NCI-H748 (cell line): ENCODE data around the gene PIAS1.
A peak's percentile ranks its signal among the peaks of the same experiment; 100 is the strongest.
"Not testable (repeated sequence)": the region's sequence is repeated elsewhere in the genome, so short reads cannot be mapped to it uniquely, and the experiment has no call there.

Source experiments
- DNase-seq: peaks from one replicate; lab custom pipeline; 2025; ENCODE audit not compliant: unreplicated experiment; lab: John Stamatoyannopoulos, UW

PIAS1 gene

DNA sequence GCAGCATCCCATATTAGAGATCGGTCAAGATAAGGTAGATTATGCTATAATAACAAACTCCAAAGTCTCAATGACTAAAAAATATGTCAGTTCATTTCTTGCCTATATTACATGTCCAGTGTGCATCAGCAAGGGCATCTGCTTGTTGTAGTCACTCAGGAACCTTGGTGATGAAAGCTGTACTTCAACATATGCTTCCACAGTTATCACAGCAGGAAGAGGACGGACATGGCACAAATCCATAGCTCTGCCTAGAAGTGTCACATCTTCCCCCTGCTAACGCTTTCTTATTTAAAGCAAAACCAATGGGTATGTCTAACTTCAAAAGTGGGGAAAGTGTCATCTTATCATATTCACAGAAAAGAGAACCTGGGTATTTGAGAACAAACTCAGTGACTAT is 20.0 kb upstream of the PIAS1 start:
- no peak for DNase-seq

GRCh38 chr15:68034719-68035293 is 19.3 kb upstream of the PIAS1 start:
- no peak for DNase-seq

- DNase-seq: no peak
Observed at GRCh38 chr15:68038246-68038645, 15.9 kb upstream of the PIAS1 start.

- no peak for DNase-seq
Observed at GRCh38 chr15:68040144-68040543, 14.0 kb upstream of the PIAS1 start.

DNA sequence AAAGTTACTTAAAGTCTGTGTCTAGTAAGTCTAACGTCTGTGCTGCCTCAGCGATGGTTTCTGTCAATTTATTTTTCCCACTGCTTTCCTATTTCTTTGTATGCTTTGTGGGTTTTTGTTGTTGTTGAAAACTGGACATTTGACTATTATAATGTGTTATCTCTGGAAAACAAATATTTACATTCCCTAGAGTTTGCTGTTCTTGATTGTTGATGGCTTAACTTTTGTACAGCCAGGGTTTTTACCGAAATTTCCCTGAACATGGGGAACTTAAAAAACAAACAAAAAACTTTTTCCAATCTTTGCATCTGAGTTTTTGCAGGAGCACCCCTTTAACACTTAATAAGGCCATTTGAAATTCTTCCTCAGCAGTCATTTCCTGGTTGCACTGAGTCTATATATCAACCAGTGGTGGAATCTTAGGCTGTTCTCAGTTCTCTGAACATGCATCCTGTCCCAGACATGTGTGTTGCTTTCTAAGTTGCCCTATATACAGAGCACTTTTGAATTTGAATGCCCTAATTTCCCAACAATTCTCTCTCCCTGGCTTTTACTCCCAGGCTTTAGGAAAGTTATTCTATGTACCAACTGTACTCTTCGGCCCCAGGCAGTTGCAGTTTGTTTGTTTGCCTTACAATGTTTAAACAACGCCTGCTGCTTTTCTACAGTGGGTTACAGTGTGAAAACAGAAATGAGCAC is 11.8 kb upstream of the PIAS1 start:
- DNase-seq: peak; percentile 40

DNA sequence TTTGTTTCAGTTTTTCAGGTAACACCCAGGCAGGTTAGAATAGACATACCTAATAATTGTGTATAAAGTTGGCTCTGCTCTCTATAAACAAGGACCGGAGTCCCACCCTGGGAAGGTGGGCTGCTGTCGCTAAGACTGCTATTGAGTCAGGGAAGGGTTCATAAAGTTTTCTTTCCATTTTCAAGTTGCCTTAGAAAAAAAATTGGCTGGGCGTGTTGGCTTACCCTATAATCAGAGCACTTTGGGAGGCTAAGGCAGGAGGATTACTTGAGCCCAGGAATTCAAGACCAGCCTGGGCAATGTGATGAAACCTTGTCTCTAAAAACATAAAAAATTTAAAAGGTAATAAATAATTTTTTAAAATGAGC is 11.3 kb upstream of the PIAS1 start:
- DNase-seq: no peak

DNA sequence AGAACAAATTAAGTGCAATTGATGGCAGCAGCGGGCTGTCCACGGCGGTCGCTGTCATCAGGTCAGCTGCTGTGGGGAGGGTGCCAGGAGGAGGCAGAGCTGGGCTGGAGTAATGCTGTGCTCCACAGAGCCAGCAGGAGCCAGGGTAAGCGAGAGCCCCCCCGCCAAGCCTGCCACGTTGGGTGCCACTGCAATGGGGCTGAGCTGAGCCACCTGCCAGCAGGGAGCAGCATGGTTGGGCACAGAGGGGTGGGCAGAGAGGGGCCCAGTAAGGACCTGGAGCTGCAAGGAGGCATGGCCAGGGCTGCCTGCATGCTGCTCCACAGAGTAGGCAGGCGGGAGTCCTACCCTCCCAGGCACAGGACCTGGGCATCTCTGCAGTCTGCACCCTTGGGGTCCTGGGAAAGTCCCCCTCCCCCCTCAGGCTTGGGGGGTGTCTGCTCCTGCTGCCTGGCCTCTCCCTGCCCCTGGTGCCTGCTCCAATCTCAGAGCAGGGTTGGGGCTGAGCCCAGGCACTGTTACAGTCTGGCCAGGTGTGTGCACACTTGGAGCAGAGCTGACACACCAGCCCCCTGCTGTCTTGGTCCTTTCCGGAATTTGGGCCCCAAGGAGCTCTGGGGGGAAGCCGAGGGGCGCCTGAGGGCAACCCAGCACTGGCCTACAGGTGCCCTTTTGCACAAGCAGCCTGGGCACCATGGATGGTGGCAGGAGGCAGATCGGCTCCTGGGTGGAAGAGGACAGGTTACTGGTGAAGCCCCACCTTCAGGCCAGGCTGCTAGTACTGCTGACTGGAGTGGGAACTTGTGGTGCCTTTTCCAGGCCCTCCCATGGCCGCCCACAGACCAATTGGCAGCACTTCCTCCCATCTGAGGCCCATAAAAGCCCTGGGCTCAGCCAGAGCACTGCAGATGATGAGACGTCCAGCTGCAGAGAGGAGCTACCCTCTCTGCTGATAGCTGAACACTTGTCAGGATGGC is 8.5 kb upstream of the PIAS1 start:
- DNase-seq: no peak

GRCh38 chr15:68047826-68048225 is 6.3 kb upstream of the PIAS1 start:
- no peak for DNase-seq

GRCh38 chr15:68051109-68051508 is 3.0 kb upstream of the PIAS1 start:
- no peak for DNase-seq

DNA sequence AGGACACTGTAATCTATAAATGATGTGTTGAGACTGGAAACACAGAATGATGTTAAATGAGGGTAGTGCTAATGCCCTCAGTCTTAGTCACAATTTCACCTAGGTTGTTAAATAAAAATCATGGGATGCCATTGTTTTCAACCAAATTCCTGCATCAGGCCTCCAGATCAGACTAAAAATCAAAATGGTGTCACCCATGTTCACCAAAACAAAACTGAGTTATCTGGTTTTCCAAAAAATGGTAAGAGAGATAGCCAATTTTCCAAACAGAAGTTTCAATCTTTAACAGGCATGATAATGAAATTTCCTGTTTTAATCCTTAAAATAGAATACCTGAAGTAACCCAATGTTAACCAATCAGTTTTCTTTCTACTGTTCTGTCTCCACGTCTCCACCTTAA is 2.2 kb upstream of the PIAS1 start:
- DNase-seq: no peak

GRCh38 chr15:68052431-68052830 is 1.7 kb upstream of the PIAS1 start:
- no peak for DNase-seq

- no peak for DNase-seq
Observed at GRCh38 chr15:68053001-68053400, 1.1 kb upstream of the PIAS1 start.

GRCh38 chr15:68054628-68055223 is 611 bp downstream of the PIAS1 start:
- peak; percentile 63 for DNase-seq

DNA sequence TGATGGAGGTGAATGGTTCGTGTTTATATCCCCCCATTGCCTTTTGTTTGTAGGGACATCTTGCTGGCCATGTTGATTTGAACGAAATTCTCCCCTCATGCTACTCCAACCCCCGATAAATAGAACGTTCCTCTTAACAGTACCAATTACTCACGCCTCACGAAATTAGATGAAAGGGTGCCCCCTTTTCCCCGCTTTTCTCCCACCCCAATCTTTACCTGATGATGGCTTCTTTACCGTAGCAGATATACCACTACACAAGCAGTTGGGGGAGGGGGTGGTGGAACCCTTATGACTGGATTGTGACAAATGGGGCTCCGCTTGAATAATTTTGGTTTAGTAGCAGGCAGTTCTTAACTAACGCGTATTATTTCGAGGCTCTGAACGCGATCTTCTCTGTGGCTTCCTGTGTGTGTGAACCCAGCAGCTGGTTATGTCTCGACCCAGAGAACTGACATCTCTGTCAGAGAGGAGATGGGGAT is 1.1 kb downstream of the PIAS1 start:
- DNase-seq: peak; percentile 47

GRCh38 chr15:68056097-68056865 is 2.2 kb downstream of the PIAS1 start:
- DNase-seq: no peak

DNA sequence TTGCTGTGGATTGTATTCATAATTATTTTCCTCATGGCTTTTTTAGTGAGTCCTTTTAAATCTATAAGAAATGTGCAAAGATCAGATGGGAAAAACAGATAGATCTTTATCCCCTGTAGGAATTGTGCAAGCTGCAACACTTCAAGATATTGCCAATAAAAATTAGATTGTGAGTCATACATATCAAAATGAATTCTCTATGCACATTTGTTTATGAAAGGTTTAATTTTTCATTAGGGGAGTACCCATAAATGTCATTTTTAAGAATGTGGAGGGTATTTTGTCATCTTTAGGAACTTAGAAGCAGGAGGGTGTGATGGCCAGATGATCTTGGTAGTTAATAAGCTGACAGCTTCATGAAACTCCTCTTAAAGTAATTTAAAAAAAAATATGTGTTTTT is 2.9 kb downstream of the PIAS1 start:
- DNase-seq: no peak

GRCh38 chr15:68057758-68058157 is 3.6 kb downstream of the PIAS1 start:
- DNase-seq: no peak

DNA sequence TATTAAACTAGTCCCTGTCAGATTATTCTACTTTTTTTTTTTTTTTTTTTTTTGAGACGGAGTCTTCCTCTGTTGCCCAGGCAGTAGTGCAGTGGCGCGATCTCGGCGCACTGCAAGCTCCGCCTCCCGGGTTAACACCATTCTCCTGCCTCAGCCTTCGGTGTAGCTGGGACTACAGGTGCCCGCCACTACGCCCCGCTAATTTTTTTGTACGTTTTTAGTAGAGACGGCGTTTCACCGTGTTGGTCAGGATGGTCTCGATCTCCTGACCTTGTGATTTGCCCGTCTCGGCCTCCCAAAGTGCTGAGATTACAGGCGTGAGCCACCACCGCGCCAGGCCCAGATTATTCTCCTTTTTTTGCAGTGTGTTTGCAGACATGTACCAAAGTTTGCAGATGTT is 4.9 kb downstream of the PIAS1 start:
- DNase-seq: not testable (repeated sequence)

DNA sequence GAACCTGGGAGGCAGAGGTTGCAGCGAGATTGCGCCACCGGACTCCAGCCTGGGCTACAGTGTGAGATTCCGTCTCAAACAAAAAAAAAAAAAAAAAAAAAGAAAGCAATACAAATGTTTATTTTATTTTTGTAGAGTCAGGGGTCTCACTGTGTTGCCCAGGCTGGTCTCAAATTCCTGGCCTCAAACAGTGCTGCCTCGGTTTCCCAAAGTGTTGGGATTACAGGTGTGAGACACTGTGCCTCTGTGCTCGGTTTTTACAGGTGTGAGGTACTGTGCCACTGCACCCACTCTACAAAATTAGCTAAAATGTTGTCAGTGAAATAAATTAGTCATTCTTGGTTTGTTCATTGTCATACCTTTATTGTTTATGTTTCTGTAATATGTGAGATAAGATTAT is 5.5 kb downstream of the PIAS1 start:
- DNase-seq: no peak

- DNase-seq: no peak
Observed at GRCh38 chr15:68061171-68061570, 7.1 kb downstream of the PIAS1 start.

GRCh38 chr15:68061602-68062001 is 7.5 kb downstream of the PIAS1 start:
- no peak for DNase-seq
